WTC11 (cell line): ENCODE data around the gene CXCL8. TPM values are rescaled to one million over a fixed set of nuclear protein-coding genes. Genes with fewer than 3 reads are reported as not detected.

Experiments
- ATAC-seq: fragments of 200-7000 bp; cut with Tn5 transposase; 2 replicates; pipeline ENCODE4 v1.10.0; 2021; ENCODE audit warnings: mild to moderate bottlenecking, moderate library complexity
- CTCF ChIA-PET: fragments of 300-600 bp; sonication (Branson Sonifier 250); formaldehyde crosslinking; loops from one replicate; lab custom pipeline; 2021; ENCODE audit warnings: antibody characterized with exemption; lab: Charles Lee
- POLR2A ChIA-PET: fragments of 350-600 bp; sonication (Branson Sonifier 250); formaldehyde crosslinking; loops from one replicate; lab custom pipeline; 2021; ENCODE audit warnings: antibody characterized with exemption; lab: Charles Lee
- DNase-seq: peaks from one replicate; pipeline ENCODE4 v3.0.0; 2021; ENCODE audit warnings: low spot score
- H3K27ac Mint-ChIP-seq: 2 replicates; pipeline ENCODE4 v1.8.0; 2021; ENCODE audit warnings: mixed read lengths
- H3K27me3 Mint-ChIP-seq: 2 replicates; pipeline ENCODE4 v1.8.0; 2021; ENCODE audit warnings: low read depth, mild to moderate bottlenecking, moderate library complexity, mixed read lengths
- H3K36me3 Mint-ChIP-seq: 2 replicates; pipeline ENCODE4 v1.8.0; 2021; ENCODE audit warnings: mixed read lengths
- H3K4me1 Mint-ChIP-seq: 2 replicates; pipeline ENCODE4 v1.8.0; 2022; ENCODE audit warnings: mixed read lengths
- H3K4me3 Mint-ChIP-seq: 2 replicates; pipeline ENCODE4 v1.8.0; 2021; ENCODE audit warnings: mild to moderate bottlenecking, moderate library complexity, mixed read lengths
- H3K9me3 Mint-ChIP-seq: 2 replicates; pipeline ENCODE4 v1.8.0; 2021; ENCODE audit warnings: mixed read lengths
- ARID4B ChIP-seq: sonication (generic); formaldehyde crosslinking; IDR thresholded peaks from 2 replicates; pipeline ENCODE4 v1.8.0; 2023; ENCODE audit warnings: missing genetic modification reagents, mild to moderate bottlenecking, borderline replicate concordance
- CDX4 ChIP-seq: fragments of 250-450 bp; sonication (Bioruptor Pico); IDR thresholded peaks from 2 replicates; pipeline ENCODE4 v1.9.0; 2021; ENCODE audit warnings: moderate library complexity, mild to moderate bottlenecking, inconsistent platforms, borderline replicate concordance
- HMGA2 ChIP-seq: fragments of 250-450 bp; sonication (Bioruptor Pico); IDR thresholded peaks from 2 replicates; pipeline ENCODE4 v1.4.0; 2021; ENCODE audit warnings: mild to moderate bottlenecking, moderate library complexity
- MAX ChIP-seq: sonication (generic); formaldehyde crosslinking; IDR thresholded peaks from 2 replicates; pipeline ENCODE4 v1.8.0; 2022; ENCODE audit warnings: mild to moderate bottlenecking, missing genetic modification reagents
- PRDM15 ChIP-seq: sonication (generic); formaldehyde crosslinking; IDR thresholded peaks from 2 replicates; pipeline ENCODE4 v1.8.0; 2022; ENCODE audit warnings: missing genetic modification reagents
- TEAD1 ChIP-seq: sonication (generic); formaldehyde crosslinking; IDR thresholded peaks from 2 replicates; pipeline ENCODE4 v1.8.0; 2022; ENCODE audit warnings: mild to moderate bottlenecking, missing genetic modification reagents
- TEAD4 ChIP-seq: sonication (generic); formaldehyde crosslinking; IDR thresholded peaks from 2 replicates; pipeline ENCODE4 v1.8.0; 2022; ENCODE audit warnings: mild to moderate bottlenecking, missing genetic modification reagents
- USF1 ChIP-seq: sonication (generic); formaldehyde crosslinking; IDR thresholded peaks from 2 replicates; pipeline ENCODE4 v1.8.0; 2022; ENCODE audit warnings: mild to moderate bottlenecking, missing genetic modification reagents
- ZNF396 ChIP-seq: fragments of 250-450 bp; sonication (Bioruptor Pico); IDR thresholded peaks from 2 replicates; pipeline ENCODE4 v1.8.0; 2021; ENCODE audit warnings: mild to moderate bottlenecking, moderate library complexity, borderline replicate concordance
- ZNF423 ChIP-seq: fragments of 250-450 bp; sonication (Bioruptor Pico); IDR thresholded peaks from 2 replicates; pipeline ENCODE4 v2.1.2; 2022; ENCODE audit warnings: mild to moderate bottlenecking, moderate library complexity
- total RNA-seq: library from RNA; stranded (reverse); gene quantifications from 3 replicates; pipeline ENCODE4 v1.2.3, GENCODE V29; 2021

Gene CXCL8
- total RNA-seq, 1 experiment from 2014 or later = not detected

- CTCF ChIA-PET = no interaction called here
These were observed 46.6 kb upstream of the CXCL8 start for GRCh38 chr4:73693811-73694210.

More at GRCh38 chr4:73693811-73694210, 46.6 kb upstream of the CXCL8 start:
- POLR2A ChIA-PET = no interaction called here
- no peaks in the 10 kb centered on the region for H3K36me3 Mint-ChIP-seq
- H3K4me1 Mint-ChIP-seq = no peaks in the 10 kb centered on the region
- H3K4me3 Mint-ChIP-seq = no peak overlapping the region
- ATAC-seq (no peak), DNase-seq (no peak)
- peaks cover 4% of the 10 kb centered on the region for H3K9me3 Mint-ChIP-seq
- H3K27ac Mint-ChIP-seq = no peak overlapping the region
- TF ChIP-seq ZNF423 (CRISPR knock-in tag) = no peak
- TF ChIP-seq TEAD1 (CRISPR knock-in tag) = no peak
- no peak for TF ChIP-seq ZNF396
- TF ChIP-seq CDX4 (CRISPR knock-in tag) = no peak
- TF ChIP-seq TEAD4 (CRISPR knock-in tag) = no peak
- no peak for TF ChIP-seq PRDM15 (CRISPR knock-in tag)
- TF ChIP-seq MAX (CRISPR knock-in tag) = no peak
- TF ChIP-seq ARID4B = no peak
- TF ChIP-seq USF1 (CRISPR knock-in tag) = no peak
- TF ChIP-seq HMGA2 = no peak
- no peaks in the 10 kb centered on the region for H3K27me3 Mint-ChIP-seq
